Loucy (cell line): Measurements from ENCODE around the gene PRDX1.

Experiments used
- H2AFZ ChIP-seq: fragments of 200-600 bp; sonication (generic); 2 replicates; pipeline ENCODE4 v1.6.0; 2016; ENCODE audit warnings: antibody characterized with exemption, mild to moderate bottlenecking, low read length, moderate library complexity
- H3F3A ChIP-seq: fragments of 200-600 bp; 2 replicates; pipeline ENCODE4 v1.6.0; 2016; ENCODE audit warnings: antibody characterized with exemption, low read depth, mild to moderate bottlenecking
- H3K27me3 ChIP-seq: fragments of 200-600 bp; sonication (generic); 2 replicates; pipeline ENCODE4 v1.6.1; 2014; ENCODE audit warnings: low read length, mild to moderate bottlenecking; ENCODE audit not compliant: insufficient read depth, poor library complexity, severe bottlenecking
- H3K36me3 ChIP-seq: fragments of 200-600 bp; sonication (generic); 2 replicates; pipeline ENCODE4 v1.6.1; 2016; ENCODE audit warnings: low read length; ENCODE audit not compliant: insufficient read depth
- H3K4me1 ChIP-seq: fragments of 200-600 bp; sonication (generic); 2 replicates; pipeline ENCODE4 v1.5.1; 2014; ENCODE audit warnings: low read length, mild to moderate bottlenecking; ENCODE audit not compliant: insufficient read depth, poor library complexity, severe bottlenecking
- H3K4me2 ChIP-seq: fragments of 200-600 bp; sonication (generic); 2 replicates; pipeline ENCODE4 v1.6.0; 2014; ENCODE audit warnings: antibody characterized with exemption, low read length, low read depth, mild to moderate bottlenecking; ENCODE audit not compliant: poor library complexity, severe bottlenecking
- H3K4me3 ChIP-seq: fragments of 200-600 bp; sonication (generic); 2 replicates; pipeline ENCODE4 v1.5.1; 2014; ENCODE audit warnings: low read length, mild to moderate bottlenecking, mixed read lengths; ENCODE audit not compliant: poor library complexity, severe bottlenecking
- H3K79me2 ChIP-seq: fragments of 200-600 bp; sonication (generic); 2 replicates; pipeline ENCODE4 v1.6.1; 2014; ENCODE audit warnings: low read length; ENCODE audit not compliant: insufficient read depth
- H3K9ac ChIP-seq: fragments of 200-600 bp; sonication (generic); 2 replicates; pipeline ENCODE4 v1.6.0; 2014; ENCODE audit warnings: mild to moderate bottlenecking, low read depth, low read length, moderate library complexity; ENCODE audit not compliant: poor library complexity, severe bottlenecking
- H3K9me2 ChIP-seq: fragments of 200-600 bp; sonication (generic); replicated peaks from 2 replicates; pipeline ENCODE4 v1.6.1; 2016; ENCODE audit warnings: low read depth, low read length, mixed read lengths
- H3K9me3 ChIP-seq: fragments of 200-600 bp; sonication (generic); 2 replicates; pipeline ENCODE4 v1.6.1; 2014; ENCODE audit warnings: mild to moderate bottlenecking, antibody characterized with exemption, low read length, low read depth; ENCODE audit not compliant: insufficient read depth
- H4K20me1 ChIP-seq: fragments of 200-600 bp; sonication (generic); 2 replicates; pipeline ENCODE4 v1.6.0; 2014; ENCODE audit warnings: antibody characterized with exemption, low read length, mild to moderate bottlenecking; ENCODE audit not compliant: insufficient read depth, poor library complexity, severe bottlenecking
- EZH2phosphoT487 ChIP-seq: fragments of 200-600 bp; IDR thresholded peaks from 2 replicates; pipeline ENCODE4 v1.6.1; 2018; ENCODE audit warnings: antibody characterized with exemption, mild to moderate bottlenecking, moderate library complexity, borderline replicate concordance
- TF ChIP-seq, protein P1 (sequence below): fragments of 200-600 bp; sonication (generic); conservative IDR thresholded peaks from 2 replicates; pipeline ENCODE4 v1.5.1; 2014; ENCODE audit warnings: mild to moderate bottlenecking, antibody characterized with exemption, low read length

The PRDX1 gene

DNA sequence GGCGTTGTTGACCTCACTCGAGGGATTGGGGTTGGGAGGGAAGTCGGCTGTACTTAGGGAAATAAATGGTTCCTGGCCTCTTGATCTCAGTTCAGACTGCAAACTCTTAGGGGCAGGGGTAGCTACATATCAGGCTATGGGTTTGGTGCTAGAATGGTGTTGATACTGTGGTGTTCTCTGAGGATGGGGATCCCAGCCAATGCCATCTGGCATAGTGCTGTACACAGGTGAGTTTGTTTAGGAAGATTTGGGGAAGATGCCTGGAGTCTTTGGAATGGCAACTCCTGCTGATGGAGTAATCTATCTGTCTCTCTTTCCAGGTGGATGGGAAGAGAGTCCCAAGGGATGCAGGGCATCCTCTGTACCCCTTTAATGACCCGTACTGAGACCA, 47.9 kb upstream of the PRDX1 start:
- Histone ChIP-seq H3K4me2 (no peak overlapping the region), H3K27me3 (no peaks in the 10 kb centered on the region), H3K79me2 (no peaks in the 10 kb centered on the region), H4K20me1 (peaks cover 11% of the 10 kb centered on the region), H3F3A (peaks cover 6% of the 10 kb centered on the region; the same call in 1 of the 2 replicates), H3K9ac (no peak overlapping the region), H3K36me3 (peaks cover 53% of the 10 kb centered on the region; the same call in 1 of the 2 replicates), H3K4me3 (no peak overlapping the region), H3K9me2 (no peaks in the 10 kb centered on the region), H3K4me1 (no peaks in the 10 kb centered on the region), H2AFZ (no peak overlapping the region), H3K9me3 (no peaks in the 10 kb centered on the region)
- TF ChIP-seq, protein P1, sequence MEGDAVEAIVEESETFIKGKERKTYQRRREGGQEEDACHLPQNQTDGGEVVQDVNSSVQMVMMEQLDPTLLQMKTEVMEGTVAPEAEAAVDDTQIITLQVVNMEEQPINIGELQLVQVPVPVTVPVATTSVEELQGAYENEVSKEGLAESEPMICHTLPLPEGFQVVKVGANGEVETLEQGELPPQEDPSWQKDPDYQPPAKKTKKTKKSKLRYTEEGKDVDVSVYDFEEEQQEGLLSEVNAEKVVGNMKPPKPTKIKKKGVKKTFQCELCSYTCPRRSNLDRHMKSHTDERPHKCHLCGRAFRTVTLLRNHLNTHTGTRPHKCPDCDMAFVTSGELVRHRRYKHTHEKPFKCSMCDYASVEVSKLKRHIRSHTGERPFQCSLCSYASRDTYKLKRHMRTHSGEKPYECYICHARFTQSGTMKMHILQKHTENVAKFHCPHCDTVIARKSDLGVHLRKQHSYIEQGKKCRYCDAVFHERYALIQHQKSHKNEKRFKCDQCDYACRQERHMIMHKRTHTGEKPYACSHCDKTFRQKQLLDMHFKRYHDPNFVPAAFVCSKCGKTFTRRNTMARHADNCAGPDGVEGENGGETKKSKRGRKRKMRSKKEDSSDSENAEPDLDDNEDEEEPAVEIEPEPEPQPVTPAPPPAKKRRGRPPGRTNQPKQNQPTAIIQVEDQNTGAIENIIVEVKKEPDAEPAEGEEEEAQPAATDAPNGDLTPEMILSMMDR = no peak
- no peak for TF ChIP-seq EZH2phosphoT487

DNA sequence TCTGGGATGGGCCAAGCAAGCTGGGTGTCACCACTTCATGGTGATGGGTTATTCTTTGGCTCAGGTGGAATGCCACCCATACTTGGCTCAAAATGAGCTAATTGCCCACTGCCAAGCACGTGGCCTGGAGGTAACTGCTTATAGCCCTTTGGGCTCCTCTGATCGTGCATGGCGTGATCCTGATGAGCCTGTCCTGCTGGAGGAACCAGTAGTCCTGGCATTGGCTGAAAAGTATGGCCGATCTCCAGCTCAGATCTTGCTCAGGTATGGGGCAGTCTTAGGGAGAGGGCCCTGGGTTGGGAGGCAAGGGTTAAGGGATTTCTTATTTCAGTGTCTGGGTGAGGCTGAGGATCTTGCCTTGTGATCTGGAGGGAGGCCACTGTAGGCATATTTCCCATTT, 46.7 kb upstream of the PRDX1 start:
- H3K9me2 ChIP-seq = no peaks in the 10 kb centered on the region
- peaks cover 63% of the 10 kb centered on the region; the same call in 1 of the 2 replicates for H3K36me3 ChIP-seq
- H2AFZ ChIP-seq = no peak overlapping the region
- no peak for TF ChIP-seq EZH2phosphoT487
- TF ChIP-seq, protein P1 = no peak
- H3K4me3 ChIP-seq = no peak overlapping the region
- 0 out of 2 replicates have a peak, but pooled peaks cover 7% of the 10 kb centered on the region for H3K79me2 ChIP-seq
- no peaks in the 10 kb centered on the region for H3K4me1 ChIP-seq
- H4K20me1 ChIP-seq = peaks cover 11% of the 10 kb centered on the region
- H3K9ac ChIP-seq = no peak overlapping the region
- H3K27me3 ChIP-seq = no peaks in the 10 kb centered on the region
- H3K4me2 ChIP-seq = no peak overlapping the region
- peaks cover 6% of the 10 kb centered on the region; the same call in 1 of the 2 replicates for H3F3A ChIP-seq
- H3K9me3 ChIP-seq = no peaks in the 10 kb centered on the region

DNA sequence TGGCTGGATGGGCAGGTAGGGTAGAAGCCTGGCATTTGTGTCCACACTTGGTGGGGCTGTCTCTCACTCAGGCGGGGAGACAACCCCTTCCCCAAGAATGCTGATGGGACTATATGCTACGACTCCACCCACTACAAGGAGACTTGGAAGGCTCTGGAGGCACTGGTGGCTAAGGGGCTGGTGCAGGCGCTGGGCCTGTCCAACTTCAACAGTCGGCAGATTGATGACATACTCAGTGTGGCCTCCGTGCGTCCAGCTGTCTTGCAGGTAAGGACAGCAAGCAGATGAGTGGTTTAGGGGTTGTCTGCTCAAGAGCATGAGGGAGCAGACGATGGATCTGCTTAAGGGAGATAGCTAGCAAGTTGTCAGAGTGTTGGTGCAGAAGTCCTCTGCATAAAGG, 46.2 kb upstream of the PRDX1 start:
- Histone ChIP-seq H3K4me3 (no peak overlapping the region), H3K9me2 (no peaks in the 10 kb centered on the region), H3K9me3 (no peaks in the 10 kb centered on the region), H4K20me1 (peaks cover 11% of the 10 kb centered on the region), H3K4me2 (no peak overlapping the region), H3K27me3 (no peaks in the 10 kb centered on the region), H3F3A (peaks cover 6% of the 10 kb centered on the region; the same call in 1 of the 2 replicates), H3K4me1 (no peaks in the 10 kb centered on the region), H2AFZ (no peak overlapping the region), H3K9ac (no peak overlapping the region), H3K36me3 (peaks cover 66% of the 10 kb centered on the region; the same call in 1 of the 2 replicates), H3K79me2 (0 out of 2 replicates have a peak, but pooled peaks cover 8% of the 10 kb centered on the region)
- TF ChIP-seq, protein P1 = no peak
- TF ChIP-seq EZH2phosphoT487 = no peak
